Suprapubic skin (tissue), 4 donors: ENCODE results near the gene CYB561D2. TPM values are rescaled to one million over a fixed set of nuclear protein-coding genes. Genes with fewer than 3 reads are reported as not detected.

Experiments
- DNase-seq, 2 donors: peaks; one replicate each; pipeline ENCODE4 v3.0.0-alpha.2; 2019; ENCODE audit warnings: low spot score in 2 of 2
- H3K27ac ChIP-seq: fragments of 200-600 bp; sonication (generic); one replicate; pipeline ENCODE4 v1.5.1; 2019
- H3K27me3 ChIP-seq: fragments of 200-600 bp; sonication (generic); one replicate; pipeline ENCODE4 v1.5.1; 2019
- H3K36me3 ChIP-seq: fragments of 200-600 bp; sonication (generic); one replicate; pipeline ENCODE4 v1.5.1; 2019
- H3K4me1 ChIP-seq: fragments of 200-600 bp; sonication (generic); one replicate; pipeline ENCODE4 v1.5.1; 2019
- H3K4me3 ChIP-seq: fragments of 200-600 bp; sonication (generic); one replicate; pipeline ENCODE4 v1.5.1; 2019; ENCODE audit warnings: mild to moderate bottlenecking
- H3K9me3 ChIP-seq: fragments of 200-600 bp; sonication (generic); one replicate; pipeline ENCODE4 v1.5.1; 2019
- EP300 ChIP-seq: sonication (generic); formaldehyde crosslinking; IDR thresholded peaks from one replicate; pipeline ENCODE4 v1.6.1; 2017; ENCODE audit warnings: antibody characterized with exemption
- POLR2A ChIP-seq, 2 donors: fragments of 450-650 bp; IDR thresholded peaks; one replicate each; pipeline ENCODE4 v1.6.1; 2017; ENCODE audit warnings: antibody characterized with exemption in 2 of 2, mild to moderate bottlenecking in 2 of 2, moderate library complexity in 2 of 2
- POLR2AphosphoS5 ChIP-seq, 3 donors: sonication (generic); formaldehyde crosslinking; IDR thresholded peaks; one replicate each; pipeline ENCODE4 v1.6.1; 2017; ENCODE audit warnings: antibody characterized with exemption in 3 of 3
- WGBS: methylation state at CpG from one replicate; pipeline ENCODE4 v1.1.5; 2018; 5-methylcytosine and 5-hydroxymethylcytosine counted together
- total RNA-seq, 4 donors: library from RNA; depleted of rRNA; stranded (reverse); fragments of >200 nt; gene quantifications; one replicate each; pipeline ENCODE4 v1.1.0, GENCODE V29; 2016
- TF ChIP-seq, protein P1 (sequence below), 2 donors: fragments of 200-600 bp in 1 of 2; fragments of 450-650 bp in 1 of 2; sonication (generic) in 1 of 2; IDR thresholded peaks; one replicate each; pipeline ENCODE4 v1.5.1; 2016 to 2019; ENCODE audit warnings: antibody characterized with exemption in 2 of 2, mild to moderate bottlenecking in 1 of 2, moderate library complexity in 1 of 2

Gene CYB561D2
- total RNA-seq, 4 donors from 2014 or later, result 12.8 to 29.8 (median 17.9) TPM

DNA sequence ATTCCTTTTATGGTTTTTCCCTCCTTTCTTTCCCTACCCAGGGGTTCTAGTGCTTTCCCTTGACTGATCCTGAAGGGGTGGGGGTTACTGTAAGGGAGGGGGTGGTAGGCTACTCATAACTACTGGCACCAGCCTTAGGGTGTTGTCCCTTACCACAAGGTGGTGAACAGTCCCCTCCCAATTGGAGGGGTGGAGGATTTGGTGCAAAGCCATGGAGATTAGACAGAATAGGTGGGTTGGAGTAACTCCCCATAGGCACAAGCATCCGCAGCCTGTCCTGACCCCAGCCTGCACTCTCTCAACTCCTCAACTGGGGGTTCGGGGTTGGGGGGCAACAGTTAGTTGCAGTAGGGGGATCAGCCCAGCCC is 25.6 kb upstream of the CYB561D2 start:
- 57% methylated on average over 2 of the region's 2 CpGs for WGBS
- no peak for TF ChIP-seq POLR2A (IDR thresholded peaks at IDR 0.05)
- TF ChIP-seq, protein P1, sequence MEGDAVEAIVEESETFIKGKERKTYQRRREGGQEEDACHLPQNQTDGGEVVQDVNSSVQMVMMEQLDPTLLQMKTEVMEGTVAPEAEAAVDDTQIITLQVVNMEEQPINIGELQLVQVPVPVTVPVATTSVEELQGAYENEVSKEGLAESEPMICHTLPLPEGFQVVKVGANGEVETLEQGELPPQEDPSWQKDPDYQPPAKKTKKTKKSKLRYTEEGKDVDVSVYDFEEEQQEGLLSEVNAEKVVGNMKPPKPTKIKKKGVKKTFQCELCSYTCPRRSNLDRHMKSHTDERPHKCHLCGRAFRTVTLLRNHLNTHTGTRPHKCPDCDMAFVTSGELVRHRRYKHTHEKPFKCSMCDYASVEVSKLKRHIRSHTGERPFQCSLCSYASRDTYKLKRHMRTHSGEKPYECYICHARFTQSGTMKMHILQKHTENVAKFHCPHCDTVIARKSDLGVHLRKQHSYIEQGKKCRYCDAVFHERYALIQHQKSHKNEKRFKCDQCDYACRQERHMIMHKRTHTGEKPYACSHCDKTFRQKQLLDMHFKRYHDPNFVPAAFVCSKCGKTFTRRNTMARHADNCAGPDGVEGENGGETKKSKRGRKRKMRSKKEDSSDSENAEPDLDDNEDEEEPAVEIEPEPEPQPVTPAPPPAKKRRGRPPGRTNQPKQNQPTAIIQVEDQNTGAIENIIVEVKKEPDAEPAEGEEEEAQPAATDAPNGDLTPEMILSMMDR (IDR thresholded peaks at IDR 0.05), result no peak
- no peak for TF ChIP-seq EP300
- no peak for TF ChIP-seq POLR2AphosphoS5 (IDR thresholded peaks at IDR 0.05)
- no peak overlapping the region for H3K27ac ChIP-seq
- H3K27me3 ChIP-seq, result no peaks in the 10 kb centered on the region
- H3K9me3 ChIP-seq, result no peaks in the 10 kb centered on the region
- peaks cover 22% of the 10 kb centered on the region for H3K36me3 ChIP-seq
- H3K4me3 ChIP-seq, result no peak overlapping the region
- H3K4me1 ChIP-seq, result peaks cover 68% of the 10 kb centered on the region
- DNase-seq, result no peak

DNA sequence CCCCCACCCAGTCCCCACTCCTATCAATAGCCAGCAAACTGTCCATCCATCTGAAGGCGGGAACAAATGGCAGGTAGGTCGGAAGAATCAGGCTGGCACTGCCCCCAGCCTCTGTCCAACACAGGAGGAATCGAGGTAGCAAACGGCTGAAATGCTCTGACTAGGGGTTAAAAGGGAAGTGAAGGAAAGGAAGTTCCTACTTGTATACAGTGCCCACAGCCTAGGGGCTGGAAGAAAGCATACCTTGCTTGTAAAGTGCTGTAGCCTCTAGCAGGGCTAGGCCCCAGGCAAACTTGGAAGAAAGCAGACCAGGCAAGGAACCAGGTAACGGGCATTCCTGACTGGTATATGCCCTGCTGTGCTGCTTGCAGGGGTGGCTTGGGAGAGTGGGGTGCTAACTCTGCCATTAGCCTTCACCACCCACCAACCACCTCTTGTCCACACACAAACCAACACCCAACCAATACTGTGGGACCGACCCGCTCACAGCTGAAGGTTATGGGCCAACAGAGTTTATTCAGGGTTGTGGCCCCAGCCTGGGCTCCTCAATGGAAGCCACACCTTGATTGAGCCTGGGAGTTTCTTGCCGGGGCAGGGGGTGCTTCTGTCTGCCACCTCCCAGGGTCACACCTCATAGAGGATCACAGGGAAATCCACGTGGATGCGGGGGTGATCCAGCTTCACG is 25.0 kb upstream of the CYB561D2 start:
- Histone ChIP-seq H3K4me3 (no peak overlapping the region), H3K9me3 (no peaks in the 10 kb centered on the region), H3K4me1 (peaks cover 62% of the 10 kb centered on the region), H3K27me3 (no peaks in the 10 kb centered on the region), H3K27ac (no peak overlapping the region), H3K36me3 (peaks cover 27% of the 10 kb centered on the region)
- WGBS, result 84% methylated on average over 11 of the region's 11 CpGs
- DNase-seq, result no peak
- TF ChIP-seq EP300 (no peak), POLR2AphosphoS5 (IDR thresholded peaks at IDR 0.05) (no peak), POLR2A (IDR thresholded peaks at IDR 0.05) (no peak)
- TF ChIP-seq, protein P1 (IDR thresholded peaks at IDR 0.05), result no peak

DNA sequence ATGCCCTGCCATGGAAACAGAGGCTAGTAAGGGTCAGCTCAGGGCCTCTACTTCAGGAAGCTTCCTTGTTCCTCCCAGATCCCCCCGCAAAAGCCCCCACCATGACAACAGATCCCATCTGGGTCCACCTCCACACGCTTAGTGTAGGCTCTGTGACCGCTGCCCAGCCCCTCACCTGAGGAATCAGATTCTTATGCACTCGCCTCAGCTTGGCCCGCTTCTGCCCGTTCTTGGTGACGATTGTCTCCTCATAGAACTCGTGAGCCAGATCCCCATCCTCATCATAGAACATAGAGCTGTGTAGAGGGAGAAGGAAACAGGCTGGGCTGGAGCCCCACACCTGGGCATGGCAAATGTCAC is 24.5 kb upstream of the CYB561D2 start:
- no peaks in the 10 kb centered on the region for H3K9me3 ChIP-seq
- 98% methylated on average over 8 of the region's 8 CpGs for WGBS
- H3K4me3 ChIP-seq, result no peak overlapping the region
- peaks cover 33% of the 10 kb centered on the region for H3K36me3 ChIP-seq
- H3K4me1 ChIP-seq, result peaks cover 61% of the 10 kb centered on the region
- TF ChIP-seq, protein P1 (IDR thresholded peaks at IDR 0.05), result no peak
- TF ChIP-seq POLR2A (IDR thresholded peaks at IDR 0.05) (no peak), EP300 (no peak), POLR2AphosphoS5 (IDR thresholded peaks at IDR 0.05) (no peak)
- no peak for DNase-seq
- no peak overlapping the region for H3K27ac ChIP-seq
- no peaks in the 10 kb centered on the region for H3K27me3 ChIP-seq

DNA sequence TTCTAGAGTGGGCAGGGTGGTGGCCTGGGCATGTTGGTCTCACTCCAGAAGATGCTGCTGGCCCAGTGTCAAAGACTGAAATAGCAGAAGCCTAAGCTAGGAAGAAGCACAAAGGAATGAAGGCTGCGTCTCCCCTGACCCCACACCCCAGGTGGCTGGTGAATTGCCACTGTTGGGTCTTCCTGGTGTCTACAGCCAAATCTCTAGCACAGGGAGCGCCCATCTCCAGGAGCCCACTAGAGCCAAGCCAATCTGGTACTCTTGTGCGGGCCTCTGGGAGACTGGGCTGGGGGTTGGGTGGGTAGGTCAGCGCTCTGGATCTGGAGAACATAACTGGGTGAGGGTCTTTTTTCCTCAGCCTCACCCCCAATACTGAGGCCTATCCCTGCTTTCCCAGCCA is 23.5 kb upstream of the CYB561D2 start:
- H3K36me3 ChIP-seq, result peaks cover 42% of the 10 kb centered on the region
- TF ChIP-seq POLR2AphosphoS5 (IDR thresholded peaks at IDR 0.05) (no peak), EP300 (no peak), POLR2A (IDR thresholded peaks at IDR 0.05) (no peak)
- TF ChIP-seq, protein P1 (IDR thresholded peaks at IDR 0.05), result no peak
- WGBS, result 20% methylated on average over 1 of the region's 4 CpGs

DNA sequence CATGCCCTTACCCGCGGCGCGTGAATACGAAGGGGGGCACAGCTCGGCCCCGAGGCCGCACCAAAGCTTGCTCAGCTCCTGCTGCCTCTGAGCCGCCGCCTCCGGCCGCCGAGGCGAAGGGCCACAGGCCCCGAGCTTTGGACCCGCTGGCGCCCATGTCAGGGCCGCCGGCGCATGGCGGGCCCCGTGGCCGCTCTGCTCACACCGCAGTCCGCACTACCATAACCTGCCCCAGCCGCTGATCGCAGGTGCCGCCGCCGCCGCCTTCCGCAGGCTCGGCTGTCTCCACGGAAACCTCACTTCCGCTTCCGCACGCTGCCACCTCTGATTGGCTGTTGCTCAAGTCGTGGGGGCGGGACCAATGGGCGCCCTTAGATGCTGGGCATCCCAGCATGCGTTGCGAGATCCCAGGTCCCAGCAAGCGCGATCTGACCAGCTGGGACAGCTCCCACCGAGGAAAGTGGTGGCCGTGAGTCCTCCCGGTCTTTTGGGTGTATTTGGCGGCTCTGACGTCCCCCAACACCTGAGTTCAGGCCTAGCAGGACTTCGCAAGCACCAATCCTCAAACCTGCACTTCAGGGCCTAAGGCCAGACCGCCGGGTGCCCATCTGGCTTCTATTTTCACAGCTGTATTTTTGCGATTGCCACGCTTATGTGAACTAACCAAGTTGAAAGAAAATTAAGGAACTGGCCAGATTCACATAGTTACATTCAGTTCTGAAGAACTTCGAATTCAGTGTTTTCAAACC is 22.5 kb upstream of the CYB561D2 start, which contains the start of gene TUSC2:
TSS of gene TUSC2 (minus strand) at position 281 of the 749 bp plus-strand sequence. CDS start at position 157, 124 bp downstream.
- peak within 1 kb of the TSS; percentile 79 for H3K4me3 ChIP-seq
- H3K27me3 ChIP-seq, result no peaks in the 10 kb centered on the region
- WGBS, result 2% methylated on average over 36 of the region's 55 CpGs
- H3K9me3 ChIP-seq, result no peaks in the 10 kb centered on the region
- peak in 1 of 2 donors; percentile 63 for TF ChIP-seq POLR2A (IDR thresholded peaks at IDR 0.05)
- no peak for TF ChIP-seq EP300
- TF ChIP-seq POLR2AphosphoS5 (IDR thresholded peaks at IDR 0.05), result peak in 2 of 3 donors; percentile 2 to 88
- peaks cover 45% of the 10 kb centered on the region for H3K36me3 ChIP-seq
- DNase-seq, result peak; percentile 99 to 100
- peak within 1 kb of the TSS; percentile 76 for H3K27ac ChIP-seq
- peaks cover 56% of the 10 kb centered on the region for H3K4me1 ChIP-seq

More for the DNA sequence above, 23.5 kb upstream of the CYB561D2 start:
- Histone ChIP-seq H3K27ac (peak overlapping the region; percentile 76), H3K9me3 (no peaks in the 10 kb centered on the region), H3K27me3 (no peaks in the 10 kb centered on the region), H3K4me1 (peaks cover 57% of the 10 kb centered on the region), H3K4me3 (peak overlapping the region; percentile 79)
- DNase-seq, result no peak
